GM12878 (cell line): ENCODE measurements around the gene PRPF4.

ENCODE experiments used
- BRCA1 ChIP-seq: IDR thresholded peaks from 2 replicates; pipeline ENCODE4 v1.6.1; 2011; ENCODE audit warnings: low read depth, low read length, improper control_type of control experiment
- CTCF ChIP-seq, 3 experiments: IDR thresholded peaks in 2 of 3; conservative IDR thresholded peaks in 1 of 3; 2 replicates each; pipeline ENCODE4 v1.5.1; 2011; ENCODE audit warnings: low read depth in 3 of 3, low read length in 3 of 3, mild to moderate bottlenecking in 3 of 3, control low read depth in 2 of 3, moderate library complexity in 2 of 3, inconsistent platforms in 1 of 3, mixed read lengths in 1 of 3; ENCODE audit not compliant: control insufficient read depth in 2 of 3, insufficient read depth in 1 of 3; ENCODE audit errors: extremely low read depth in 1 of 3
- EZH2 ChIP-seq: IDR thresholded peaks from 2 replicates; pipeline ENCODE4 v1.6.1; 2012; ENCODE audit warnings: low read depth, mild to moderate bottlenecking, control low read depth, inconsistent platforms, low read length, borderline replicate concordance; ENCODE audit not compliant: control insufficient read depth
- GABPA ChIP-seq: IDR thresholded peaks from 2 replicates; pipeline ENCODE4 v1.6.1; 2014; ENCODE audit warnings: antibody characterized with exemption, low read depth, mild to moderate bottlenecking, inconsistent platforms
- POLR2A ChIP-seq: IDR thresholded peaks from 2 replicates; pipeline ENCODE4 v1.6.1; 2011; ENCODE audit warnings: low read depth, mild to moderate bottlenecking, low read length
- POLR2AphosphoS5 ChIP-seq: IDR thresholded peaks from 2 replicates; pipeline ENCODE4 v1.6.1; 2011; ENCODE audit warnings: mild to moderate bottlenecking, low read length, inconsistent platforms
- RB1 ChIP-seq: fragments of 450-650 bp; formaldehyde crosslinking; IDR thresholded peaks from 2 replicates; pipeline ENCODE4 v1.6.1; 2017; ENCODE audit warnings: mild to moderate bottlenecking, borderline replicate concordance
- SUZ12 ChIP-seq: fragments of 200-600 bp; sonication (generic); IDR thresholded peaks from one replicate; pipeline ENCODE4 v1.6.1; 2018; ENCODE audit warnings: antibody characterized with exemption, mild to moderate bottlenecking; ENCODE audit not compliant: unreplicated experiment
- TAF1 ChIP-seq: IDR thresholded peaks from 2 replicates; pipeline ENCODE4 v1.6.1; 2011; ENCODE audit warnings: mild to moderate bottlenecking, low read depth, low read length, borderline replicate concordance

DNA sequence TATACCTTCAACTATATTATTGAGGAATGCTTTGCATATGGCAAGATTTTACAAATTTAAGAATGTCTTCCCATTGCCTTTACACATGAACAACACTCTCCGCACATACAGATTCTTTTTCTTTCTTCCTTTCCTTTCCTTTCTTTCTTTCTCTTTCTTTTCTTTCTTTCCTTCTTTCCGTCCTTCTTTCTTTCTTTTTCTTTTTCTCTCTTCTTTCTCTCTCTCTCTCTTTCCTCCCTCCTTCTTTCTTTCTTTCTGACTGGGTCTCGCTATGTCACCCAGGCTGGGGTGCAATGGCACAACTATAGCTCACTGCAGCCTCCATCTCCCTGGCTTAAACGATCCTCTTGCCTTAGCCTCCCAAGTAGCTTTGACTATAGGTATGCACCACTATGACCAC, 50.8 kb downstream of the PRPF4 start:
- TF ChIP-seq POLR2A = no peak
- TF ChIP-seq CTCF (IDR thresholded peaks at IDR 0.05 in 2 of 3, conservative IDR thresholded peaks at IDR 0.05 in 1 of 3; ENCODE audit: control insufficient read depth in 2 of 3, extremely low read depth in 1 of 3, insufficient read depth in 1 of 3, low read depth in 3 of 3, low read length in 3 of 3) = no peak
- TF ChIP-seq RB1 = no peak
- no peak for TF ChIP-seq EZH2
- TF ChIP-seq SUZ12 = no peak
- no peak for TF ChIP-seq TAF1
- no peak for TF ChIP-seq BRCA1
- no peak for TF ChIP-seq POLR2AphosphoS5
- TF ChIP-seq GABPA = no peak
